Measurements from ENCODE around the gene IGDCC3. TPM values are rescaled to one million over a fixed set of nuclear protein-coding genes. Genes with fewer than 3 reads are reported as not detected.
A peak's percentile ranks its signal among the peaks of the same experiment; 100 is the strongest.

Gene IGDCC3
- total RNA-seq = 6.9 TPM

- no peak for FAIRE-seq
- DNase-seq (ENCODE audit: low spot score in 2 of 2) = peak; percentile 71 to 74
Measured at GRCh38 chr15:65377976-65378366, at the start of gene IGDCC3. Gene IGDCC3 (minus strand): TSS chr15:65378002. CDS start chr15:65377788, 214 bp downstream.

DNA sequence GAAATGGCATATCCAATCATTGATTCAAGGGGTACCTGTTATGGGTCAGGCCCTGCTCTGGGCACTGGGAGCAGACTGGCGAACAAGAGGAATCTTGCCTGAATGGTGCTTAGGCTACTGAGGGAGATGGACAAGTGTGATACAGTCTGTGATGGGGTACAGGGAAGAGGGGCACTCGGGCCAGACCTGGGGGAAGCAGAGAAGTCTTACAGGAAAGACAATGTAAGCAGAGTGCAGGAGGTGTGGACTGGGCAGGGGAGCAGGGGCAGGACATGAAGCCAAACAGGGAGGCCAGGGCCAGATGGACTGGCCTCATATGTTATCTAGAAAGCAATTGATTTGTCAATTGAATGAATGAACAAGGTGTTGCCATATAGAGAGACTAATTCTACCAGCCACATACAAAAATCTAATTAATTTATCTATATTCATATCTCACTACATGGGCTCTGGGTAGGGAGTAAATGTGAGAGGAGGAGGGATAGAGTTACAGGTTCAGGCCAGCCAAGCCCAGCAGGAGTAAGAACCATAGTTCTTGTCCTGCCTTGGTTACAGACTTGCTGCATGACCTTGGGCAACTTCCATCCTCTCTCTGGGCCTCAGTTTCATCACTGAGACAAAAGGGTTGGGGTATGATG, 48.5 kb upstream of the IGDCC3 start:
- DNase-seq (ENCODE audit: low spot score in 2 of 2) (no peak), FAIRE-seq (no peak)

DNA sequence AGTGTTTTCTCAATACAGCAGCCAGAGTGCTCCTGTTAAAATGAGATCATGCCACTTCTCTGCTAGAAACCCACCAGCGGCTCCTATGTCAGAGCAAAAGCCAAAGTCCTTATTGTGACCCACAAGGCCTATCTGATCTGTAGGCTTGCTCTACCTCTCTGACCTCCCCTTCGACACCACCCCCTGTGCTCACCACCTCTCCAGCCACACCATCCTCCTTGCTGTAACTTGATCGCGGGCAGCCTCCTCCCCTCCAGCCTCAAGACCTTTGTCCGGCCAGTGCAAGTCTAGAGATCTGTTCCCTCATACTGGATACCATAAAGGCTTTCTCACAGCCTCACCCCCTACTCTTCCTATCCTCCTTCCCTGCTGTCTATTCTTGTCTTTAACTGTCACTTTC, 46.9 kb upstream of the IGDCC3 start:
- DNase-seq (ENCODE audit: low spot score in 2 of 2) = no peak

GRCh38 chr15:65423976-65424679, 46.3 kb upstream of the IGDCC3 start:
- FAIRE-seq = no peak
- DNase-seq (ENCODE audit: low spot score in 2 of 2) = no peak

More for the DNA sequence above, 46.9 kb upstream of the IGDCC3 start:
- FAIRE-seq = no peak

DNA sequence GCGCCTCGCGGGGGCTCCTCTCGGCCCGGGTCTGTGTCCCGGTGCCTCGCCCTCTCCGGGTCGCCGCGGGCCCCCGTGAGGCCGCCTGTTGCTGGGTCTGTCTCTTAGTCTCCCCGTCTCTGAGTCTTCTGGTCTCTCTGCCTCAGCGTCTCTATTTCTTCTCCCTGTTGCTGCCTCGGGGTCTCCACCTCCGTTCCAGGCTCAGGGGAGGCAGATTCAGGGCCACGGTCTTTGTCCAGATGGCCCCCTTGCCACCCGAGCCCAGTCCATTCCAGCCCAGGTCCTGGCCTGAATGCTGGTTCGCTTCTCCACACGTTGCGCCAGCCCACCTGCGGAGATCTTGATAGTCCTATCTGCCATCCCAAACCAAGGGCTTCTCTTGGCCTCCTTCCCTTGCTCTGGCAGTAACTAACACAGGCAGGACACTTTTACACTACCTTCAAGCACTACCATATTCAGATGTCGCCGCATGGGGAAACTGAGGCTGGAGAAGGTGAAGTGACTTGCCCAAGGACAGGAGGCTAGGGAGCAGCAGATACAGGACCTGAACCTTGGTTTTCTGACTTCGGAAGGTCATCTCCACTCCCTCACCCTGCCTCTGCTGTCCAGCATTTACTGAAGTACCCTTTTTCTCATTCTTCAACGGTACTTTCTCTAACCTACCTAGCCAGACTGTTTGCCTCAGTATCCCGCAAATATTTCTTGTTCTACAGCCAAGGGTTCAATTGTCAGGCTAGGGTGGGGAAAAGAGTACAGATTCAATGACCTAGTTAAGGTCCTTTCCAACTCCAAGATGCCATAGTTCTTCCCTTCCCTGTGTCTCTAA, 45.6 kb upstream of the IGDCC3 start:
- DNase-seq (ENCODE audit: low spot score in 2 of 2) (no peak), FAIRE-seq (no peak)

- DNase-seq (ENCODE audit: low spot score in 2 of 2) = peak; percentile 50 to 59
- no peak for FAIRE-seq
Measured at GRCh38 chr15:65421360-65422215, 43.8 kb upstream of the IGDCC3 start.

DNA sequence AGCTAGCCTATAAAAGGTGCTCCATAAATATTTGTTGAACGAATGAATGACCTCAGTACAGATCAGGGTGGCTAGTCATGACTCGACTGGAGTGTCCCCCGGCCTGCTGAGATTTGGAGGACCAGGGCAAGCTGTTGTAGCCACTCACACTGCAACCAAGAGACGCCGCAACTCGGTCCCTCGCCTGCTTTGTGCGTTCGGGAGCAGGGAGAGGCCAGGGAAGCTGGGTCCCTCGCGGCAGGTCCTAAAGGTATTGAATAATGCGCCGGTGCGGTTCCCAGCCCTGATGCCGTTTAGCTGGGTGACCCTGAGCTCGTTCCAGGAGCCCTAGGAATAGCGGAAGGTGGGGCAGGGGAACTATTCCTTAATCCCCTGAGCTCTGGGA, 43.2 kb upstream of the IGDCC3 start:
- DNase-seq (ENCODE audit: low spot score in 2 of 2) = no peak
- FAIRE-seq = no peak

DNA sequence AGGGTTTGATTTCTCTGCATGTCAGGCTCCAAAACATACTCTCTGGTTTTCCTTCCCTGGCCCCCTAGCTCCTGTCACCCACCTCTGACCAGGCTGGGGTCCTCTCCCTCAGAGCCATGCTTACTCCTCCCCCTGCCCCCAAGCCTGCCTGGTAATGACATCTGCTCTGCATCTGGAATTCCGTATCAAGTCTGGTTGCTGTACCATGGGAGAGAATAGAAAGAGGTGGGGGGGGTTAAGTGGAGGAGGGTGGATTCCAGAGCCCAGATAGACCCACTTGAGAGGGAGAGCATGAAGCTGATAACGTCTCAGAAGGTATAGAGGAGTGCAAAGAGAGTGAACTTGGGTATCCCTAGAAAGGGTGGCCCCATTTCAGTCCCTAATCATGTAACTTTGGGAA, 40.8 kb upstream of the IGDCC3 start:
- DNase-seq (ENCODE audit: low spot score in 2 of 2) (no peak), FAIRE-seq (no peak)

DNA sequence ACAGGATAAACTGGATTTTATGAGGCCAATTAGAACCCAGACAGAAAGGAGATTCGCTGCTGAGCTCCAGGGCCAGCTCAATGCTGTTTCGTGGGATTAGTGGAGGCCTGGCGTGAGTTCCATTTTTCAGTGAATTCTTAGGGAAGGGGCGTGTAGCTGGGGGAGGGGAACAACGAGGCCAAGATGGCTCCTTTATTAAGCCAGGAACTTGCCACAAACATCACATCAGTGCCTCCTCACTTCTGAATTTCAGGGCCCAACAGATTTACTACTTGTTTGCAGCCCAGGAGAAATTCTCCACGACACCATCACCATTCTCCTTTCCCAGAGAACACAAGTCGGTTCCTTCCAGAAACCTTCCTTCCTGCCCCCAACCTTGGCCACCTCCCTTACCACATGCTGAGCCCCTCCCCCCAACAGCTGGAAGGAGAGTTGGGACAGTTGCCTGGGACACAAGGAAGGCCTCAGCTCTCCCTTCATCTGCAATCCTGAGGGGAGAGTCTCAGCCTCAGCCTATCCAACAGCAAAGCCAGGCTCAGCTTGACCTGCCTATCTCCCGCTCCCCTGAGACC, 39.1 kb upstream of the IGDCC3 start:
- DNase-seq (ENCODE audit: low spot score in 2 of 2) (no peak), FAIRE-seq (no peak)

- FAIRE-seq (no peak), DNase-seq (ENCODE audit: low spot score in 2 of 2) (no peak)
Measured at GRCh38 chr15:65414841-65415621, 37.2 kb upstream of the IGDCC3 start.

- no peak for FAIRE-seq
- DNase-seq (ENCODE audit: low spot score in 2 of 2) = no peak
Measured at GRCh38 chr15:65413760-65414144, 36.0 kb upstream of the IGDCC3 start.

DNA sequence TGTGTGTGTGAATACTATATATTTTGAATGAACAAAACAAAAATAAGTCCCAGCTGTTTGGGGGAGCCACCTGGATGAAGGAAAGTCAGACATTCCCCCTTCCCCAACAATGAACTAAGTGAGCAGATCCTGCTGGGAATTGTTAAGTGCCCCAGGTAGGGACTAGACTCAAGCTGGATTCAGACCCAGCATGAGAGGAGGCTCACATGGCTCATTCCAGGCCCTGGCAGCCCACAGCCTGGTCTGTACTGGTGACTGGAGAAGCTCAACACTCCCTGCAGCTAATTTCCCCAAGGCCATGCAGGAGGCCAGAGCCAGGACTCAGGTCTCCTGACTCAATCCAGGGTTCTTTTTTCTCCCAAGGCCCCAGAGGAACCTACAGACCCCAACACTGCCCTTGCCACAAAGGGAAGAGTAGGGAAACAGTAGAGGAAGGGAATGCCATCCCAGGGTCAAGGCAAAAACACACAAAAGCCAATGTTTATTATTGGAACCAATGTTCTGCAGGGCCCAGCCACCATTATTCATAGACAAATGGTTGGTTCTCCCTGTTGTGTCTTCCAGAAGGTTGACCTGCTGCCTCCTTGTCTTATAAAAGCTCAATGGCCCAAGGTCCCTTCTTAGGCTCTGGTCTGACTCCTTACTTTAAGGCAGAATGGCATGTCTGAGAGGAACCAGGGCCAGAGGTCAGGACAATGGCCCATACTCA, 35.4 kb upstream of the IGDCC3 start:
- FAIRE-seq = no peak

DNA sequence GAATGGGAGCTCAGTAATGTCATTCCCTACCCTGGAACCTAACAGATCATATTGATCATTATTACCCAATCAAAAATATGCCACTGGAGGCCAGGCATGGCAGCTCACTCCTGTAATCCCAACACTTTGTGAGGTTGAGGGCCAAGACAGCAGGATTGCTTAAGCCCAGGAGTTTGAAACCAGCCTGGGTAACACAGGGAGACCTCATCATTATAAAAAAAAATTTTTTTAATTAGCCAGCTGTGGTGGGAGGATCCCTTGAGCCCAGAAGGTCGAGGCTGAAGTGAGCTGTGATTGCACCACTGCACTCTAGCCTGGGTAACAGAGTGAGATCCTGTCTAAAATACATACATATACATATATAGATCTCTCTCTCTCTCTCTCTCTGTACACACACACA, 34.8 kb upstream of the IGDCC3 start:
- DNase-seq (ENCODE audit: low spot score in 2 of 2) (no peak), FAIRE-seq (no peak)

More for the DNA sequence above, 35.4 kb upstream of the IGDCC3 start:
- no peak for DNase-seq (ENCODE audit: low spot score in 2 of 2)

- FAIRE-seq (no peak), DNase-seq (ENCODE audit: low spot score in 2 of 2) (no peak)
Measured at GRCh38 chr15:65411465-65412071, 33.8 kb upstream of the IGDCC3 start.

- no peak for FAIRE-seq
Measured at GRCh38 chr15:65410972-65411371, 33.2 kb upstream of the IGDCC3 start.

DNA sequence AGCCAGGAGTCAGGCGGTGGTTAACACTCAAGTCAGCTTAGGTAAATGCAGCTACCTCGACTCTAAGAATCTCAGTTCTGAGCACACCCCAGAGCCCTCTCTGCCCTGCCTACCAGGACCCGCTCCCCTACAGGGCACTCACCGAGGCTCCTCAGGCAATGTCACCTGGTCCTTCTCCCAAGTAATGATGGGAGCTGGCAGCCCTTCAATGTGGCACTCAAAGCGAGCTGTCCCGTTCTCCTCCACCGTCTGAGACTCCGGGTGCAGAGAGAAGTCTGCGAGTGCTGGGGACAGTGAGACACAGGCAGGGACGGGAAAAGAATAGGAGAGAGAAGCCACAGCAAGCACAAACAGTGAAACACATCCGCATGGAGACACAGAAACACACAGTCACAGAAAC, 32.2 kb upstream of the IGDCC3 start:
- DNase-seq (ENCODE audit: low spot score in 2 of 2) = no peak
- no peak for FAIRE-seq

More at GRCh38 chr15:65410972-65411371, 33.2 kb upstream of the IGDCC3 start:
- DNase-seq (ENCODE audit: low spot score in 2 of 2) = no peak

DNA sequence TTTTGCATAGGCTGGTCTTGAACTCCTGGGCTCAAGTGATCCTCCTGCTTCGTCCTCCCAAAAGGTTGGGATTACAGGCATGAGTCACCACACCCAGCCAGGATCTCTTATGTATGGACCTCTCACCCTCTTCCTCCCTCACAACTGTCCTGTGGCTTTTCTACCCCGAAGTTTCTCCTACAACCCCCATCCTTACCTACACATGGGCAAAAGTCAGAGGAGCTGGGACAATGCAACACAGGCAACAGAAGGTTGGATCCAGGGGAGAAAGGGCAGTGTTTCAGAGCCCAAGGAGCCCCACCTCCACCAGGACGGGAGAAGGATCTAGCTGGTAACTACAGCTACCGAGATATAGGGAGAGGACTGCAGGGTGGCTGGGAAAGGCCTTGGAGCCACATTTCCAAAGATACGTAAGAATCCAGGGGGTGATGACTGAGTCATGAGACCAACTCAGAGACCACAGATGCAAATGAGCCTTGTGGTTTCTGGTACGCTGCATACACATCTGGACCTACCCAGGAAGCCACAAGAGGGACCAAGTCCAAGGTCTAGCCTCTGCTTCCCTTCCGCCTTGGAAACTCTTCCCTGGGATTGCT, 31.3 kb upstream of the IGDCC3 start:
- DNase-seq (ENCODE audit: low spot score in 2 of 2) = no peak
- FAIRE-seq = no peak
